GM21526 (cell line): ENCODE results near the gene KYNU.
"Not testable (repeated sequence)": the region's sequence is repeated elsewhere in the genome, so short reads cannot be mapped to it uniquely, and the experiment has no call there.

ENCODE experiments used
- ATAC-seq: cut with Tn5 transposase; IDR thresholded peaks from one replicate; pipeline ENCODE4 v1.9.1; 2021; ENCODE audit warnings: moderate library complexity; ENCODE audit not compliant: unreplicated experiment, low FRiP score

The KYNU gene

DNA sequence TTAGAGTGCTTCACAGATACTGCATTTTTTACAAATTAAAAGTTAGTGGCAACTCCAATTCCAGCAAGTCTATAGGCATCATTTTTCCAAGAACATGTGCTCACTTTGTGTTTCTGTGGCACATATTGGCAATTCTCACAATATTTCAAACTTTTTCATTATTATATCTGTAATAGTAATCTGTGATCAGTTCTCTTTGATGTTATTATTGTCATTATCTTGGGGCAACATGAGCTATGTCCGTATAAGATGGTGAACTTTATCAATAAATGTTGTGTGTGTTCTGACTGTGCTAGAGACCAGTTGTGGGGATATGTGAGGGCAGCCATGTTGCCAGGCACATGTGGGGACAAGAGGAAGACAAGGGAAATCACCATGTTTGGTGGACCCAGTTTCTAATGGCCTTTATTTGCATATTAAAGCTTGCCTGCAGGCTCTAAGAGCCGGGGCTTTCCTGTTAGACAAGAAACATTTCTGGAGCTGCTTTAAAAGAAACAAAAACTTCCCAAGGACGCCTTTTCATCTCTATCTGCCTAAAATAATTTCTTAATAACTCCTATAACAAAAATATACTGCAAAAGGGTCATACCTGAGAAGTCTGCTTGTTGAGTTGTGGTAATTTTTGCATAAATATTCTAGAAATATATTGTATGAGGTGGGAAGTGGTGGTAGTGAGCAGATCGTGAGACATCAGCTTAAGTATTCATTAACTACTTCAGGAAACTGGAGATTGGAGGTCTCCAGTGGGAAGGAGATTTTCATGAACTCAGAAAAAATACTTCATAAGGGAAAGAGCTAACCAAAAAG lies 37.2 kb downstream of the KYNU start:
- ATAC-seq, result peak; percentile 99

DNA sequence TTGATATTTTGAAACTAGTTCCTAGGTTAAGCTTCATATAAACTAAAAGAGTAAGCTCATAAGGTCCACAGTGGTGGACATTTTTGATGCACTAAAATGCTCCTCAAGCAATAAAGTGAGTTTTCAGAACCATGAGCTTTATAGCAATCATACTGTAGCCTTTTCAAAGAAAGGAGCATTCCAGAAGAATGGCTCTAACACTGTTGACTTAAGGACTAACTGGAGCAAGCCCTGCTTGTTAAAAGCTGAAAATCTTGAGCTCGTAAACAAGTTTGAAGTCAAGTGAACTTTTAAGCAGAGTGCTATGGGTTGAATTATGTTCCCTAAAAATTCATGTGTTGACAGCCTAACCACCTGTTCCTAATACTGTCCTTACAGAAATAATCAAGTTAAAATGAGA lies 38.0 kb downstream of the KYNU start:
- ATAC-seq, result no peak

DNA sequence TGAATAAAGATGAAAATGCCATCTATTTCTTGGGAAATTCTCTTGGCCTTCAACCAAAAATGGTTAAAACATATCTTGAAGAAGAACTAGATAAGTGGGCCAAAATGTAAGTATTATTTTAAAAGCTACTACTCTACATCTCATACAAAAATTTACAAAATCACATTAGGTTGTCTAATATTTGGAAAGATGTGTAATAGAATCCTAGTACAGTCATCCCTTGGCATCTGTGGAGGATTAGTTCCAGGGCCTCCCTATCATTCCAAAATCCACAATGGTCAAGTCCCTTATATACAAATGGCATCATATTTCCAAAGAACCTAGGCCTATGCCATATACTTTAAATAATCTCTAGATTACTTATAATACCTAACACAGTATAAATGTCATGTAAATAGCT lies 41.2 kb downstream of the KYNU start:
- no peak for ATAC-seq

DNA sequence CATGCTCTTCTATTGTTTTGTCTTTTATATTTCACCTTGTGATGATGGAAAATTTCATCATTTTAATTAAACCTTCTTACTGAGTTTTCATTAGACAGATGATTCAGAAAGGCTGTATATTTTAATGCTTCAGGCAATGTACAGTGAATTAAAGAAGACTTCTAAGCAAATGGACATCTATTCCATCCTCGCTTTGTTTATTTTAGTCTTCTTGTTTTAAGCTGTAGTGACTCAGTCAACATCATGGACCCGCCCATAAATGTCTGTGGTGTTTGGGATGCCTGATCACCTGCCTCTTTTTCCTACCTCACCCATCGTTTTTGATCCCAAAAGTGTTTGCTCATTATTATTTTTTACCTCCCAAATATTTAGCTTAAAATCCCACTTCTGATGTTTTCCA lies 43.1 kb downstream of the KYNU start:
- ATAC-seq, result no peak

DNA sequence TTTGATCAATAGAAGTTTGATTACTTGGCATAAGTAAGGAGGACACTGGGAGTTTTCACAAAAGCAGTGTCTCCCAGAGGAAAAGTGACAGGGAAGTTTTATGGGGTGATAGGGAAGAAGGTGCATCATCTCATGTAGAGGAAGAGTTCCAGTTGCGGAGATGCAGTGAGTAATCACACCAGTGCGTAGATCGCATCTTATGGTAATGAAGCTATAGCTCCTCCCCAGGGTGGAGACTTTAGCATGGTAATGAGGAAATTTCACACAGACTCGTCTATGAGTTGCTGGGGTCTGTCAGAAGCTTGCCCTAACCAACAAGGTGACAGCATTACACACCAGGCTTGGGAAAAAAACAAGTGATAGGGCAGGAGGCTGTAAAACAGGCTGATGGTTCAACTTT lies 49.0 kb downstream of the KYNU start:
- no peak for ATAC-seq

DNA sequence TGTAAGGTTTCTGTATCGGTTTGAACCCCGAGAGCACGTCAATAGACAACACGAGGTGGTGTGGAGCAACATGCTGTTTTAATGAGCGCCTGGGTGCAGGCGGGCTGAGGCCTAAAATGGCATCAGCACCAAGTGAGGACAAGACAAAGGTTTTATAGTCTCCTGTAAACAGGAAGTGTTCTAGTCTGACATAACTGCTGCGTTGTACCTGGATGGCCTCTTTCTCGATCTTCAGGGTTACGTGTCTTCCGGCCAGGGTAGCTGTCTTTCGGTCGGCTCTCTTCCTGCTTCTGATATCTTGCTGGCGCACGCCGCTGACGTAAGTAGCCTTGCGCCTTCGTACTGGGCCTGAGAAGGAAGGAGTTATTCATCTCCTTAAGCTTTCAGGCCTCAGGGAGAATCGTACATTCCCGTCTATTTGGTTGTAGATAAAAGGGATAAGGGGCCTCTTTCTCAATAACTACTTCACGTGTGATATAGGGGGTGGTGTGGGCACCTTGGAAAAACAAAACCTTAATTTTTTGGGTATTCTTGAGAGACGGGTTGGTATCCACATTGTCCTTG lies 53.5 kb downstream of the KYNU start:
- ATAC-seq, result no peak

DNA sequence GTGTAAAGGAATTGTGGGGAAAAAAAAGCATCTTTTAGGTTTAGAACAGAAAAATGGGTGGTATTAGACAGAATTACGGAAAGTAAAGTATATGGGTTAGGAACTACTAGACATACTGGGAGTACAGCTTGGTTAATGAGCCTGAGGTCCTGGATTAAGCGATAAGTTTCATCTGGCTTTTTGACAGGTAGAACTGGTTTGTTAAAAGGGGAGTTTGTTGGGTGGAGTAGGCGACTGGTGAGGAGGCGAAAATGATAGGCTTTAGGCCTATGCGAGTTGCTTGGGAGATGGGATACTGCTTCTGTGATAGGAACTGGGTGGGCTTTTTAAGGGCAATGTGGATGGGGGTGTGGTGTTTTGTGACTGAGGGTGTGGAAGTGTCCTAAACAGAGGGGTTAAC lies 56.5 kb downstream of the KYNU start:
- no peak for ATAC-seq

DNA sequence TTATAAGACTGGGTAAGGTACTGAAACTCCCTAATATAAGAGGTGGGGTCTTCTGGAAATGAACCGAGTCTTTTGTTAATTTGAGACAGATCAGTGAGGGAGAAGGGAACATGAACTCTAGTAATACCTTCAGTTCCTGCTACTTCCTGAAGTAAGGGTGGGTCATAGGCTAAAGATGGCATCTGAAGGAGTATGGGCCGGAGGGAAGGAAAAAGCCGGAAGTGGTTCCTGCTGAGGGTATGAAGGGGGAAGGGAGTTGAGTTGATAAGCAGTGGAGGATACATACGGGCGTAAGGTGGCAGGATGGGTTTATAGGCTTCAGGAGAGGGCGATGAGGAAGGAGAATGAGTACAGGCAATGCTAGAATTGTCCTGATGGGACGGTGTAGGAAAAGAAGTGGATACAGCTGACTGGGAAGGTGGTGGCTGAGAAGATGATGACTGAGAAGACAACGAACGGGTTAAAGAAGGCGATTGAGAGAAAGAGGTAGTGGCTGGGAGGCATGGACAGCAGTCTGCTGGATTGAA lies 58.2 kb downstream of the KYNU start:
- ATAC-seq, result no peak

DNA sequence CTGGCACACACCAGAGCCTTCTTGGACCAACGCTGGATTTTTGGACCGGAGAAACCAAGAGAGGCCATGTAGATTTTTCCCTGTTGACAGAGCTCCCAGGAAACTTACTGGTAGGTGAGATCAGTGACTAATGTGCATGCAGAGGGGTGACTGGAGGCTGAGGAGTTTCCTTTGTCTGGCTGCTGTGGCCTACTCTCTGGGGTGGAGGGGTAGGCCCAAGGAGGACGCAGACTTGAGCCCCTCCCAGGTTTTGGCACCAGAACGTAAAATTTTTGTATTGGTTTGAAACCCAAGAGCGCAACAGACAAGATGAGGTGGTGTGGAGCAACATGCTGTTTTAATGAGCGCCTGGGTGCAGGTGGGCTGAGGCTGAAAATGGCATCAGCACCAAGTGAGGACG lies 59.2 kb downstream of the KYNU start:
- no peak for ATAC-seq

DNA sequence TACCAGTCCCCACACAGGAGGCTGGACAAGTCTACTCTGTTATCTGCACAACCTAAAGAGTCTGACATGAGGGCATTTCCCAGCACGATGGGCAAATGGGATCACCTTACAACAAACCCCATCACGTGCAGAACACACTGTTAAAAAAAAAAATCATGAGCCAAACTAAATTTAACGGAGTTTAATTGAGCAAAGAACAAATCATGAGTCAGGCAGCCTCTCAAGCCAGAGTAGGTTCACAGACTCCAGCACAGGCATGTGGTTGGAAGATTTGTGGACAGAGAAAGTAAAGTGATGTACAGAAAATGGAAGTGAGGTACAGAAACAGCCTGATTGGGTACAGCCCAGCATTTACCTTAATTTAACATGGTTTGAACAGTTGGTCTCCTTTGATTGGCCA lies 59.9 kb downstream of the KYNU start:
- ATAC-seq, result no peak

DNA sequence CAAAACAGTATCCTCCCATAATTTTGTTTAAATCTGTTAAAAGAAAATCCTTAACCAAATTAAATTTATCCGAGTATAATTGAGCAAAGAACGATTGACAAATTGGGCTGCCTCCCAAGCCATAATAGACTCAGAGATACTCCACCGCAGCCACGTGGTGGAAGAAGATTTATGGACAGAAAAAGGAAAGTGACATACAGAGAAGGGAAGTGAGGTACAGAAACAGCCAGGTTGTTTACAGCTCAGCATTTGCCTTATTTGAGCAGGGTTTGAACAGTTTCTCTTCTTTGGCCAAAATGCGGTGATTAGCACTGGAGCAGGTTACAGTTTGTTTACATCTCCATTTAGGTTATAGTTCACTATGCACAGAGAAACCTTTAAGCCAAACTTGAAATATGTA lies 60.8 kb downstream of the KYNU start:
- no peak for ATAC-seq

DNA sequence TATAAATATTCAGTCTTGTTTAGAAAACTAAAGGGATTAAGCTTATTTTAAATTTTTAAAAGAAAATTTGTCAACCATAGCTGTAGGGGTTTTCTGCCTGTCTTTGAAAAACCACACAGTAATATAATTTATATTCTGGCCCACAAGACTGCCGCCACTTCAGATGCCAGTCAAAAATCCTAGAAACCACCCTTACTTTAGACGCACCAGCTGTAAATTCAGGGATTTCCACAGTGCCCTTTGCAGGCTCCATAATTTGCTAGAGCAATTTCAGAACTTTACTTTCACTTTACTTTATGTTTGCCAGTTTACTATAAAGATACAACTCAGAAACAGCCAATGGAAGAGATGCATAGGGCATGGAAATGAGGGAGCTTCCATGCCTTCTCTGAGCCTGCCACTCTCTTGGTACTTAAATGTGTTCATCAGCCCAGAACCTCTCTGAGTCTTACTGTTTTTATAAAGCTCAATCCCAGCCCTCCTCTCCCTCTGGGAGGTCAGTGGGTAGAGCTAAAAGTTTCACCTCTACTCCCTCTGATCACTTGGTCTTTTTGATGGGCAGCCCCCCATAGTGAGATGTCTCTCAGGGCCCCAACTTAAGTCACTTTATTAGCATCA lies 63.3 kb downstream of the KYNU start:
- no peak for ATAC-seq

DNA sequence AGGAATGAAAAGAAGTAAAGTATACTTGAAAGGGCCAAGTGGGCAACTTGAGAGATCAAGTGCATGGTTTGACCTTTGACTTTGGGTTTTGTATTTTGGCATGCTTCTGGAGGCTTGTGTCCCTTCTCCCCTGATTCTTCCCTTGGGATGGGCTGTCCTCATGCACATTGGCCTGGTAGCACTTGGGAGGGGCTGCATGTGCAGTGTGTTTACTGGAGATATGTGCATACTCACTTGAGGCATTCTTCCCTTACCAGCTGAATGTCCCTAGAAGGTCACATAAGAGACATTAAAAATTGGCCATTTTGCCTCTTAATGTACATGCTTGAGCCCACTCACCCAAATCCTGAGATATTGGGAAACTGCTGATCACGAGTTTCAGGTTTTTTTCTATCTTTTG lies 65.2 kb downstream of the KYNU start:
- no peak for ATAC-seq

DNA sequence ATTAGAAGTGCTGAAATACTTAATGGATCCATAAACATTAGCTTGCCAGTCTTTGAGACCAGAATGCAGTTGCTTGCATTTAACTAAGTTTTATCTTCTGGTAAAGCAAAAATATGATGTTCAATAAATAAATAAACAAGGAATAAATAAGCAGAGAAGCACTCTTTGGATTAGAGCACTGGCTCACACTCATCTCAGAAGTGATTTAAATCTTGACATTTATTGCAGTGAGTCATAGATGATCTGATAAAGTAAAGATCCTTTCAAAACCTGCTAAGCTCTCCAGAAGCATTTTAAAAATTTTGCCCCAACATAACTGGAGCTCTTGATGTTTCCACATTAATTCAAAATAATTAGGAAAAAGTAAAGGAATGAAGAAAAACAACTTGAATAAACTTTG lies 66.8 kb downstream of the KYNU start:
- no peak for ATAC-seq

DNA sequence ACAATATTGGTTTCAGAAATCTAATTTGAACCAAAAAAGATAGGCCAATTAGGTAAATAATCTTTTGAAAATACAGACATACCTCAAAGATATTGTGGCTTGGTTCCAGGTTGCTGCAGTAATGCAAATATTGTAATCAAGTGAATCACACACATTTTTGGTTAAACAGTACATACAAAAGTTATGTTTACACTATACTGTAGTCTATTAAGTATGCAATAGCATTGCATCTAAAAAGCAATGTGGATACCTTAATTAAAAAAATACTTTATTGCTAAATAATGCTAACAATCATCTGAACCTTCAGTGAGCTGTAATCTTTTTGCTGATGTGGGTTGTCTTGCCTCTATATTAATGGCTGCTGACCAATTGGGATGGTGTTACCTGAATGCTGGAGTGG lies 67.3 kb downstream of the KYNU start:
- no peak for ATAC-seq

DNA sequence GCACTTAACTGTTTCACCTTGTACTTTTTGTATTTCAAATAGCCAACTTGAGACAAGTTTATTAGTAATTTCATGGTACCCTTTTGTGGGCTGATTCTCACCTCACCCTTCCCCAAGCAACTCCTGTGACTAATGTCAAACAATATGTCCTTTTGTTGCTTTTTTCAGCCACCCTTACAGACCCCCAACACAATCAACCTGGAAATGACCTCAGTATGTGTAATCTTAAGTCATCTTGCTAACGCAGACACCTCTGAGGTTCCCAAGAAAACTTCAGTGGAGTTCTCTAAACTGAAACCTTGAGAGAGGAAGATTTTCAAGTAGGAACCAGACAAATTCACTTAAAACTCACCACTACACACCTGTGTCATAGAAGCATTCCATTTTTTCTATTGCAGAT lies 69.5 kb downstream of the KYNU start:
- no peak for ATAC-seq

DNA sequence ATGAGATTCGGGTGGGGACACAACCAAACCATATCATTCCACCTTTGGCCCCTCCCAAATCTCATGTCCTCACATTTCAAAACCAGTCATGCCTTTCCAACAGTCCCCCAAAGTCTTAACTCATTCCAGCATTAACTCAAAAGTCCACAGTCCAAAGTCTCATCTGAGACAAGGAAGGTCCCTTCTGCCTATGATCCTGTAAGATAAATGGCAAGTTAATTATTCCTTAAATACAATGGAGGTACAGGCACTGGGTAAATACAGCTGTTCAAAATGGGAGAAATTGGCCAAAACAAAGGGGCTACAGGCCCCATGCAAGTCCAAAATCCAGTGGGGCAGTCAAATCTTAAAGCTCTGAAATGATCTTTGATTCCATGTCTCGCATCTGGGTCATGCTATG lies 71.3 kb downstream of the KYNU start:
- ATAC-seq, result not testable (repeated sequence)

DNA sequence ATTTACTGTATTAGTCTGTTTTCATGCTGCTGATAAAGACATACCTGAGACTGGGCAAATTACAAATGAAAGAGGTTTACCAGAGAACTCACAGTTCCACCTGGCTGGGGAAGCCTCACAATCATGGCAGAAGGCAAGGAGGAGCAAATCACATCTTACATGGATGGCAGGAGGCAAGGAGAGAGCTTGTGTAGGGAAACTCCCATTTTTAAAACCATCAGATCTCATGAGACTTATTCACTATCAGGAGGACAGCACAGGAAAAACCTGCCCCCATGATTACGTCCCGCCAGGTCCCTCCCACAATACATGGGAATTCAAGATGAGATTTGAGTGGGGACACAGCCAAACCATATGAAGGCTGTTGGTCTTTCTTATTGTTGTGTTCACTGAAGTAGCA lies 72.9 kb downstream of the KYNU start:
- not testable (repeated sequence) for ATAC-seq

DNA sequence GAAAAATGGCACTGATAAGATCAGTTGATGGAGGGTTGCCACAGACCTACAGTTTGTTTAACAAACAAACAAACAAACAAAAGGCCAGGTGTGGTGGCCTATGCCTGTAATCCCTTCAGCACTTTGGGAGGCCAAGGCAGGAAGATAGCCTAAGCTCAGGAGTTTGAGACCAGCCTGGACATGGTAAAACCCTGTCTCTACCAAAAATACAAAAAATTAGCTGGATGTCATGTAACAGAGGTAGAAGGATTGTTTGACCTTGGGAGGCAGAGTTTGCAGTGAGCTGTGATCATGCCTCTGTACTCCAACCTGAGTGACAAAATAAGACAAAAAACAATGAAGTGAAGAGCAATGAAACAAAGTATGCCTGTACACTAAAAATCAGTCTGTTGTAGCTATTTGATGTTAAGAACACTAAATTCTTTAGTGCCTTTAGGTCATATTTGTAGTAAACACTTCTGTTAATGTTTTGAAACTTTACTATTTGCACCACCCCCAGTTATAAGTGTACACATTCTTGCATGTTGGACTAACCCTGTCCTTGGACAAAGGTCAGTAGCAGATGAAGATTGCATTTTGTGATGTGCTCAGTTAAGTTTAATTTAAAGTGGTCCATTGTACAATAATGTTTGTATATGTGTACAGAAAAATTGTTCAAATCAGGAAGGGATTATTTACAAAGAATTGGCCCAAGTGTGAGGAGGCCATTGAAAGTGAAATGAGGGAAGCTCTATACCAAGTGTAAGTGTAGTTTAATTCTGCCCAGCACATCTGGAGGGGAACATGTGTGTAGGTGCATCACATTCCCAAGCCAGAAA lies 73.9 kb downstream of the KYNU start:
- no peak for ATAC-seq

DNA sequence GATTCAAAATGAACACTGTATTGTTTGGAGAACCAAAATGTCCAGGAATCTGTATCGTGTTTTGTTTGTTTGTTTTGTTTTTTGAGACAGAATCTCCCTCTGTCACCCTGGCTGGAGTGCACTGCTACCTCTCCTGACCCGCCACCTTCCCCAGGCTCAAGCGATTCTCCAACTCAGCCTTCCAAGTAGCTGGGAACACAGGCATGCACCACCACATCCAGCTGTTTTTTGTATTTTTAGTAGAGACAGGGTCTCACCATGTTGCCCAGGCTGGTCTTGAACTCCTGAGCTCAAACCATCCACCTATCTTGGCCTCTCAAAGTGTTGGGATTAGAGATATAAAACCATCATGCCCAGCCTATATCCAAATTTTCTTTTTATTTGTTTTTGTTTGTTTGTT lies 74.6 kb downstream of the KYNU start:
- ATAC-seq, result no peak
